Type B pancreatic cell (in vitro differentiated cells): ENCODE measurements around the gene FGF14. TPM values are rescaled to one million over a fixed set of nuclear protein-coding genes. Genes with fewer than 3 reads are reported as not detected.

Experiments used
- DNase-seq: peaks from one replicate; pipeline ENCODE4 v3.0.0; 2021; ENCODE audit warnings: mixed read lengths; ENCODE audit not compliant: unreplicated experiment; ENCODE audit errors: extremely low spot score
- H3K27ac Mint-ChIP-seq: 2 replicates; pipeline ENCODE4 v1.8.0; 2021; ENCODE audit warnings: mild to moderate bottlenecking, mixed read lengths
- H3K27me3 Mint-ChIP-seq: 2 replicates; pipeline ENCODE4 v1.8.0; 2021; ENCODE audit warnings: mixed read lengths
- H3K36me3 Mint-ChIP-seq: 2 replicates; pipeline ENCODE4 v1.8.0; 2021; ENCODE audit warnings: mixed read lengths
- H3K4me1 Mint-ChIP-seq: one replicate; pipeline ENCODE4 v1.8.0; 2021; ENCODE audit warnings: mixed read lengths; ENCODE audit not compliant: unreplicated experiment
- H3K4me3 Mint-ChIP-seq: 2 replicates; pipeline ENCODE4 v1.8.0; 2021; ENCODE audit warnings: mild to moderate bottlenecking, mixed read lengths
- H3K9me3 Mint-ChIP-seq: 2 replicates; pipeline ENCODE4 v1.8.0; 2021; ENCODE audit warnings: mixed read lengths
- CTCF ChIP-seq: fragments of 200-600 bp; sonication (generic); conservative IDR thresholded peaks from 2 replicates; pipeline ENCODE4 v1.5.0; 2021; ENCODE audit warnings: antibody characterized with exemption, mild to moderate bottlenecking
- total RNA-seq: library from RNA; stranded (reverse); gene quantifications from 2 replicates; pipeline ENCODE4 v1.2.1, GENCODE V29; 2021; ENCODE audit warnings: low replicate concordance

FGF14 gene
- total RNA-seq, 1 donor from 2014 or later = 4.2 TPM

- peaks cover 3% of the 10 kb centered on the region for H3K27me3 Mint-ChIP-seq
- H3K36me3 Mint-ChIP-seq = no peaks in the 10 kb centered on the region
- no peak overlapping the region for H3K4me3 Mint-ChIP-seq
- no peak for TF ChIP-seq CTCF
- no peak for DNase-seq
- H3K4me1 Mint-ChIP-seq = no peaks in the 10 kb centered on the region
- no peaks in the 10 kb centered on the region for H3K9me3 Mint-ChIP-seq
- no peak overlapping the region for H3K27ac Mint-ChIP-seq
Measured at GRCh38 chr13:102220681-102221228, 181.1 kb downstream of the FGF14 start.

GRCh38 chr13:102214956-102215355 lies 186.9 kb downstream of the FGF14 start:
- Mint-ChIP-seq H3K4me1 (no peaks in the 10 kb centered on the region), H3K36me3 (no peaks in the 10 kb centered on the region), H3K27ac (no peak overlapping the region), H3K9me3 (no peaks in the 10 kb centered on the region), H3K4me3 (no peak overlapping the region), H3K27me3 (peaks cover 11% of the 10 kb centered on the region)
- no peak for DNase-seq
- TF ChIP-seq CTCF = no peak

GRCh38 chr13:102212729-102213128 lies 189.1 kb downstream of the FGF14 start:
- no peak overlapping the region for H3K27ac Mint-ChIP-seq
- DNase-seq = no peak
- peaks cover 2% of the 10 kb centered on the region for H3K4me1 Mint-ChIP-seq
- H3K27me3 Mint-ChIP-seq = peaks cover 11% of the 10 kb centered on the region
- H3K9me3 Mint-ChIP-seq = no peaks in the 10 kb centered on the region
- H3K4me3 Mint-ChIP-seq = no peak overlapping the region
- H3K36me3 Mint-ChIP-seq = no peaks in the 10 kb centered on the region
- no peak for TF ChIP-seq CTCF

- TF ChIP-seq CTCF = no peak
- Mint-ChIP-seq H3K36me3 (no peaks in the 10 kb centered on the region), H3K4me1 (peaks cover 3% of the 10 kb centered on the region), H3K27ac (no peak overlapping the region), H3K4me3 (no peak overlapping the region), H3K9me3 (no peaks in the 10 kb centered on the region), H3K27me3 (peaks cover 5% of the 10 kb centered on the region)
- DNase-seq = no peak
Measured at GRCh38 chr13:102208347-102208746, 193.5 kb downstream of the FGF14 start.

GRCh38 chr13:102207680-102208342 lies 194.0 kb downstream of the FGF14 start:
- no peak for TF ChIP-seq CTCF
- no peaks in the 10 kb centered on the region for H3K36me3 Mint-ChIP-seq
- DNase-seq = no peak
- H3K4me3 Mint-ChIP-seq = no peak overlapping the region
- no peak overlapping the region for H3K27ac Mint-ChIP-seq
- peaks cover 5% of the 10 kb centered on the region for H3K27me3 Mint-ChIP-seq
- no peaks in the 10 kb centered on the region for H3K9me3 Mint-ChIP-seq
- peaks cover 3% of the 10 kb centered on the region for H3K4me1 Mint-ChIP-seq
